GM12865 (cell line): ENCODE measurements around the gene HTR2A.

Experiments used
- DNase-seq: peaks from one replicate; pipeline ENCODE4 v3.0.0; 2010; ENCODE audit warnings: low read depth
- H3K4me3 ChIP-seq: 2 replicates; pipeline ENCODE4 v1.5.1; 2011; ENCODE audit warnings: mild to moderate bottlenecking, low read depth, low read length, control low read depth
- CTCF ChIP-seq: IDR thresholded peaks from 2 replicates; pipeline ENCODE4 v1.5.1; 2011; ENCODE audit warnings: low read length, control low read depth, low read depth, inconsistent platforms; ENCODE audit not compliant: insufficient read depth; ENCODE audit errors: missing control alignments

The HTR2A gene

DNA sequence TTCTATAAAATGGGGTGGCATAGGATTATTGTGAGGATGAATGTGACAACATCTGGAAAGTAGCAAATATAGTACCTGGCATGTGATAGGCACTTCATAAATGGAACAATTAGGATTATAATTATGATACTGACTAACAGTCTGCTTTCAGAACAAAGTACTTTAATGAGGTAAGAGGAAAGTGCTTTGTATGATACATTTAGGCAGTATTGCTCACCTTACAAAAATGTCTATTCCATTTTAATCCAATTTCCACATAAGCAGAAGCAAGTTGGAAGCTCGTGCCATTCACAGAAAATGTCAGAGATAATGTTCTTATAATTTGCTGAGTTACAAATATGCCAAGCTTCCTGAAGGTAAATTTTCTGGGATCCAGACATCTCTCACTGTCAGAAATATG lies 16.9 kb upstream of the HTR2A start:
- no peak overlapping the region for H3K4me3 ChIP-seq
- TF ChIP-seq CTCF = no peak

DNA sequence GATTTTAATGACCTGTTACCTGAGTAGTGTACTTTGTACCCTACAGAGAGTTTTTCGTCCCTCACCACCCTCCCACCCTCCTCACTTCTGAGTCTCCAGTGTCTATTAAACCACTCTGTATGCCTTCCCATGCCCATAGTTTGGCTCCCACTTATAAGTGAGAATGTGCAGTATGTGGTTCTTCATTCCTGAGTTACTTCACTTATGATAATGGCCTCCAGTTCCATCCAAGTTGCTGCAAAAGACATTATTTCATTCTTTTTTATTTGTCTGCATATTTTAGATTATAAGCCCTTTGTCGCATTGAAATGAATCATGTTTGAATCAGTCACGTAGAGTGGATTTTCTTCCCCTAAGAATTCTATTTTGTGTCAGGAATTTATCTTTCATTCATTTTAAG lies 12.2 kb upstream of the HTR2A start:
- DNase-seq = no peak
- no peak for TF ChIP-seq CTCF

More for the DNA sequence above, 16.9 kb upstream of the HTR2A start:
- no peak for DNase-seq

DNA sequence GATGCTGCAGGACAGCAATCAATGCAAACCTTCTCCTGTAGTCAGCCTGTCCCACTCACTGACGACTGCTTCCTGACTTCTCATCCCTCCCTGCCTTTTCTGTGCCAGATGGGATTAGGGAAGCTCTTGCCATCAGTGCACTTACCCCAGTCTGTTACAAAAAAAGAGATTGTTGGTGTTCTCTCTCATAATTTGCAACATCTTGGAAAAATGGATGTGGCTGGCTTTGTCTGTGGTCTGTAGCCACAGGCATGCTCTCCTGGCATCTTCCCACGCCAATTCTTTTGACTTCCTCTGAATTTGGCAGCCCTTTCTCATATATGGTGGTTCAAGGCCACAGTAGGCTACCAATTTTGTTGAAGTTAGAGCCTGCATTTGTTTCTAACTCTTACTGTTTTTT lies 11.6 kb upstream of the HTR2A start:
- TF ChIP-seq CTCF = no peak
- H3K4me3 ChIP-seq = no peak overlapping the region
- no peak for DNase-seq

More for the DNA sequence above, 12.2 kb upstream of the HTR2A start:
- no peak overlapping the region for H3K4me3 ChIP-seq

DNA sequence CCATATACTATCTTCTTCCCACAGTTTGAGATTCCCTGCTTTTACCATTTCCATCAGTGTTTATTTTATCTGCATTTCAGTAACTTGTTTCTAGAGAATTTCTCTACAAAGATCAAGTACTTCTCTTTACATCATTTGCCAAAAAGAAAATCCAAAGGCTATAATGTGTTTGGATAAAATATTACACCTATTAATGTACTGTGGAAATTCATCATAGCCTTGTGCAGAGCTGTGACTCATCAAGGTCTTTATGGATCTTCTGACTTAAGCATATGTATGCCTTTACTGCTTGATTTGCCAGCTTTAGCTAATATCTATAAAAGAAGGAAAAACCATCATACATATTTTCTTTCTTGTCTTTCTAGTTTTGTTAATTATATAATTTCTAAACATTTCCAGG lies 9.6 kb upstream of the HTR2A start:
- no peak for TF ChIP-seq CTCF
- no peak overlapping the region for H3K4me3 ChIP-seq
- no peak for DNase-seq

GRCh38 chr13:46905249-46905648 lies 8.4 kb upstream of the HTR2A start:
- TF ChIP-seq CTCF = peak; percentile 39
- H3K4me3 ChIP-seq = no peak overlapping the region
- peak; percentile 50 for DNase-seq

DNA sequence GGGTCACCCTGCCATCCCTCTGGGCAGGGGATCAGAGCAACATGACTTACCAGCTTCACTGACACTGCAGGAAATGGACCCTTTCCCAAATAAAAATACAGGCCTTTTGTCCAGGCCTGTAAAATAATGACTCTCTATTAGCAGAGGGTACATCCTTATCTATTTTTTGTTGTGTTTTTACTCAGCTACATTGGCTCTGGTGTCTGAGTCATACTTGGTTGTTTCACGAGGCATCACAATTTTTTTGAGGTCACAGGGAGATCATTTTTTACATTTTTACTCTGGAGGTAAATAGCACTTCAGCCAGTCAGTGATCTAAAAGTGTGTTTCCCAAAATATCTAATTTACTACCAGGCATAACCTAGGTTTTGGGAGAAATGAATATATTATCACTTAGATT lies 6.9 kb upstream of the HTR2A start:
- DNase-seq = no peak
- no peak overlapping the region for H3K4me3 ChIP-seq
- no peak for TF ChIP-seq CTCF

DNA sequence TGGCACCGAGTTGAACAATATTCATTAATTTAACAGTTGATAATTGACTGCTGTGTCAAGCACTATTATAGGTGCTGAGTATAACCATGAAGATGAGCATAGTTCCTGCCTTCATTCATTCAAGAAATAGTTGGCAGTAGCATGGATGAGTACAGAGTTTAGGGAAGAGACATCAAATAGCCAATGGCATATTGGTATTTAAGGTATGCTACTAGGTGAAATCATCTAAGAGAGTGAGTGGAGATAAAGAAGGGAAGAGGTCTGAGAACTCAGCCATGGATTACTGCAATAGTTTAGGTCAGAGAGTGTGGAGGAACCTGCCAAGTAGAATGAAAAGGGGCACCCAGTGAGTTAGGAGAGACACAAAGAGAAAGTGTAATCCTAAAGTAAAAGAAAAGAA lies 4.9 kb upstream of the HTR2A start:
- no peak overlapping the region for H3K4me3 ChIP-seq
- TF ChIP-seq CTCF = no peak
- DNase-seq = no peak
